Ascending aorta (tissue), 2 donors: ENCODE measurements around the gene TMEFF1. TPM values are rescaled to one million over a fixed set of nuclear protein-coding genes. Genes with fewer than 3 reads are reported as not detected.

Experiments
- DNase-seq, 2 donors: peaks; one replicate each; pipeline ENCODE4 v3.0.0-alpha.2; 2019; ENCODE audit warnings: low spot score in 2 of 2
- H3K27ac ChIP-seq, 2 donors: fragments of 200-600 bp; sonication (generic); one replicate each; pipeline ENCODE4 v1.5.1; 2016 to 2017; ENCODE audit warnings: mild to moderate bottlenecking in 1 of 2
- H3K27me3 ChIP-seq: fragments of 200-600 bp; sonication (generic); one replicate; pipeline ENCODE4 v1.5.1; 2017
- H3K36me3 ChIP-seq, 2 donors: fragments of 200-600 bp; sonication (generic); one replicate each; pipeline ENCODE4 v1.5.1; 2016
- H3K4me1 ChIP-seq, 2 donors: fragments of 200-600 bp; sonication (generic); one replicate each; pipeline ENCODE4 v1.5.1; 2016 to 2017; ENCODE audit warnings: mild to moderate bottlenecking in 1 of 2
- H3K4me3 ChIP-seq, 2 donors: fragments of 200-600 bp; sonication (generic); one replicate each; pipeline ENCODE4 v1.5.1; 2016 to 2017; ENCODE audit warnings: mild to moderate bottlenecking in 1 of 2
- H3K9me3 ChIP-seq, 2 donors: fragments of 200-600 bp; sonication (generic); one replicate each; pipeline ENCODE4 v1.5.1; 2016
- CTCF ChIP-seq, 3 experiments: fragments of 200-600 bp in 2 of 3; fragments of 450-650 bp in 1 of 3; sonication (generic) in 2 of 3; IDR thresholded peaks; one replicate each; pipeline ENCODE4 v1.5.1; 2016 to 2019; ENCODE audit warnings: antibody characterized with exemption in 3 of 3, mild to moderate bottlenecking in 1 of 3, moderate library complexity in 1 of 3
- intact Hi-C: fragments of 100-400 bp; cut with DNase I; formaldehyde crosslinking; loops from one replicate; pipeline ENCODE4 v1.15.1; 2023
- total RNA-seq: library from RNA; depleted of rRNA; stranded (reverse); fragments of >200 nt; gene quantifications from one replicate; pipeline ENCODE4 v1.1.0, GENCODE V29; 2016

TMEFF1 gene
- not detected for total RNA-seq

GRCh38 chr9:100472788-100473275, at the start of gene TMEFF1:
Gene TMEFF1 (plus strand): TSS chr9:100473149. CDS start chr9:100473545, 396 bp downstream.
- H3K4me3 ChIP-seq = peak within 1 kb of the TSS; percentile 69 to 90
- intact Hi-C loops = no loop called here
- H3K4me1 ChIP-seq = peaks cover 4 to 5% of the 10 kb centered on the region in 2 donors
- no peak for DNase-seq
- no peak within 1 kb of the TSS for H3K27ac ChIP-seq
- H3K27me3 ChIP-seq = no peaks in the 10 kb centered on the region
- no peaks in the 10 kb centered on the region for H3K9me3 ChIP-seq
- TF ChIP-seq CTCF (IDR thresholded peaks at IDR 0.05) = peak in 1 of 3 experiments; percentile 22
- H3K36me3 ChIP-seq = no peaks in the 10 kb centered on the region

- Histone ChIP-seq H3K4me3 (peak overlapping the region in 1 of 2 donors; percentile 69), H3K4me1 (peaks cover 0 to 26% of the 10 kb centered on the region in 2 donors), H3K36me3 (no peaks in the 10 kb centered on the region), H3K9me3 (no peaks in the 10 kb centered on the region), H3K27me3 (no peaks in the 10 kb centered on the region), H3K27ac (peak overlapping the region; percentile 87 to 89)
- intact Hi-C loops = loop anchor here (1.0 to 5.0 kb wide), 6 partner anchors 14 to 1628 kb away; partner anchors contain the start of genes ANKS6, ERP44, INVS and MRPL50
- no peak for TF ChIP-seq CTCF (IDR thresholded peaks at IDR 0.05)
- DNase-seq = no peak
Observed at GRCh38 chr9:100425758-100426157, 47.2 kb upstream of the TMEFF1 start.

- DNase-seq = no peak
- H3K27me3 ChIP-seq = no peaks in the 10 kb centered on the region
- H3K27ac ChIP-seq = peak overlapping the region; percentile 87 to 89
- H3K4me3 ChIP-seq = peak overlapping the region; percentile 69 to 91
- intact Hi-C loops = loop anchor here (1.0 to 5.0 kb wide), 6 partner anchors 15 to 1629 kb away; partner anchors contain the start of genes ANKS6, ERP44, INVS and MRPL50
- TF ChIP-seq CTCF (IDR thresholded peaks at IDR 0.05) = no peak
- peaks cover 0 to 26% of the 10 kb centered on the region in 2 donors for H3K4me1 ChIP-seq
- H3K36me3 ChIP-seq = no peaks in the 10 kb centered on the region
- H3K9me3 ChIP-seq = no peaks in the 10 kb centered on the region
Observed at GRCh38 chr9:100426189-100426529, 46.8 kb upstream of the TMEFF1 start.

- Histone ChIP-seq H3K27me3 (no peaks in the 10 kb centered on the region), H3K4me3 (peak within 1 kb of the TSS; percentile 91 to 99), H3K4me1 (peaks cover 0 to 26% of the 10 kb centered on the region in 2 donors), H3K9me3 (no peaks in the 10 kb centered on the region), H3K36me3 (no peaks in the 10 kb centered on the region), H3K27ac (peak within 1 kb of the TSS; percentile 89 to 94)
- peak in 1 of 2 donors; percentile 78 for DNase-seq
- intact Hi-C loops = loop anchor here (1.0 to 5.0 kb wide), 6 partner anchors 15 to 1629 kb away; partner anchors contain the start of genes ANKS6, ERP44, INVS and MRPL50
- peak in 1 of 3 experiments; percentile 60 for TF ChIP-seq CTCF (IDR thresholded peaks at IDR 0.05)
Observed at GRCh38 chr9:100426530-100427365, 46.2 kb upstream of the TMEFF1 start, which contains the start of gene MSANTD3. Gene MSANTD3 (plus strand): TSS chr9:100427143. CDS start chr9:100441939, 14,796 bp downstream.

- H3K4me1 ChIP-seq = peaks cover 0 to 26% of the 10 kb centered on the region in 2 donors
- no peaks in the 10 kb centered on the region for H3K9me3 ChIP-seq
- no peaks in the 10 kb centered on the region for H3K27me3 ChIP-seq
- peak overlapping the region; percentile 91 to 99 for H3K4me3 ChIP-seq
- intact Hi-C loops = loop anchor here (2.0 to 5.0 kb wide), 6 partner anchors 75 to 1630 kb away; partner anchors contain the start of genes ANKS6, ERP44, INVS and MRPL50
- H3K36me3 ChIP-seq = no peaks in the 10 kb centered on the region
- peak overlapping the region; percentile 84 to 94 for H3K27ac ChIP-seq
- TF ChIP-seq CTCF (IDR thresholded peaks at IDR 0.05) = no peak
- DNase-seq = peak in 1 of 2 donors; percentile 82
Observed at GRCh38 chr9:100427366-100428263, 45.3 kb upstream of the TMEFF1 start.
